Measurements from ENCODE around the gene ARSD.
"Not testable (repeated sequence)": the region's sequence is repeated elsewhere in the genome, so short reads cannot be mapped to it uniquely, and the experiment has no call there.

The ARSD gene

DNA sequence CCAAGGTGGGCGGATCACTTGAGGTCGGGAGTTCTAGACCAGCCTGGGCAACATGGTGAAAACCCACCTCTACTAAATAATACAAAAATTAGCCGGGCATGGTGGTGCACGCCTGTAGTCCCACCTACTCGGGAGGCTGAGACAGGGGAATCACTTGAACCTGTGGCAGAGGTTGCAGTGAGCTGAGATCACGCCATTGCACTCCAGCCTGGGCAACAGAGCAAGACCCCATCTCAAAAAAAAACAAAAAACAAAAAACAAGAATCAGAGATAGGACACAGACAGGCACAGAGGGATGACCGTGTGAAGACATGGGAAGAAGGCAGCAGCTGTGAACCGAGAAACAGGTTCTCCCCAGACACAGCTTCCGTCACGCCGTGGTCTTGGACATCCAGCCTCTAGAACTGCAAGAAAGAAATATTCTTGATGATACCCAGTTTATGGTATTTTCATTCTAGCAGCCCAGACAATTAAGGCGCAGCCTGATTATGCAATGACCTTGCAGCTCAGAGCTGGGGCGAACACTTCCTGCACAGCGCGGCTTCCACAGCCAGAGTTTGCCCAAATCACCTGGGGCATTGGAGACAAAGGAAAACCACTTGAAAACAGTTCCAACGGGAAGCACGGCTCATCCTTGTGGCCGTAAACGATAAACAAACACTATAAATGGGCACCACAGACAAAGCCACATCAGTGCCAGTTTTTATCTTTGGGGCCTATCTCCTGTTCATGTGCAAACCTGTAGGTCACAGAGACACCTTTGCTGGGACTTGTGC, 4.2 kb upstream of the ARSD start:
- DNase-seq (ENCODE audit: low read depth in 1 of 2, low spot score in 1 of 2) = no peak

DNA sequence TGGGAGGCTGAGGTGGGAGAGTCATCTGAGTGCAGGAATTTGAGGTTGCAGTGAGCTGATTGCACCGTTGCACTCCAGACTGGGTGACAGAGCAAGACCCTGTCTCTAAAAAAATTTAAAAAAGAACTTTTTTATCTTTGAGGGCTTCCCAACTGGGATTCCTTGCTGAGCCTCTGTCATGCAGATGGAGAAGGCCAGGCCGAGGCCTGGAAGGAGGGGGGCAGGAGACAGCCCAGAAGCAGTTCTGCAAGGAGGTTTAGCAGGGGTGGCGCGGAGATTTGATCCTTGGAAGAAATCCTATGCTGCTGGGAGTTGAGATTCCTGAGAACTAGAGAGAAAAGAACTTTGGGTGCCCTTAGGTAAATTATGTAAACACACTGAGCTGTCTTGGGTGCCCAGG, 2.5 kb upstream of the ARSD start:
- no peak for DNase-seq (ENCODE audit: low read depth in 1 of 2, low spot score in 1 of 2)

DNA sequence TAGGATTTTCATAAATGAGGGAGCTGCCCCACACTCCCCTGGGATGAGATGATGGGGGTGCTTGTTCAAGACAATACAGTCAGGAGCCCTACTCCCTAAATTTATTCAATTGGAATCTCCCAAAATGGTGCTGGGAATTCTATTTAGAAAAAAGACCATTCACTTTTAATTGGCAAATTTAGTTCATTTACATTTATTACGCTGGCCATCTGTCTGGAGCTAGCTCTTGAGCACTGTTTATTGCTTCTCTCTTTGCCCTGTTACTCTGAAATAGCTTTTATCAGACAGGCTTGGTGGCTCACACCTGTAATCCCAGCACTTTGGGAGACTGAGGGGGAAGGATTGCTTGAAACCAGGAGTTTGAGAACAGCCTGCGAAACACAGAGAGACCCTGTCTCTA, 2.0 kb upstream of the ARSD start:
- DNase-seq (ENCODE audit: low read depth in 1 of 2, low spot score in 1 of 2) = no peak

DNA sequence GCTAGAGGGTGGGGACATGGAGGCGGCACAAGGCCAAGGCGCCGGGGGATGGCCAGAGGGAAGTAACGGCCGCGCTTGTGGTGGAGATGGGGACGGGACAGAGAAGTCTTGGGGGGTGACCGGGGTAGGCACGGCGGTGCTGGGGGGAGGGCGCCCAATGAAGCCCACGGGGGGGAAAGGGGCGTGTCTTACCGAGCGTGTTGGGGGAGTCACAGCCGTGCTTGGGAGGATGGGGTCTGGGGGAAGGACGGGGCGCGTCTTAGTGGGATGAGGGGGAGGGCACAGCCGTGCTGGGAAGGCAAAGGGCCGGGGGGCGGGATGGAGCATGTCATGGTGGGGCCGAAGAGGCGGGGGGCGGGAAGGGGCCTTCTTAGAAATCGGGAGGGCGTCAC, 952 bp downstream of the ARSD start:
- no peak for DNase-seq (ENCODE audit: low read depth in 1 of 2, low spot score in 1 of 2)

DNA sequence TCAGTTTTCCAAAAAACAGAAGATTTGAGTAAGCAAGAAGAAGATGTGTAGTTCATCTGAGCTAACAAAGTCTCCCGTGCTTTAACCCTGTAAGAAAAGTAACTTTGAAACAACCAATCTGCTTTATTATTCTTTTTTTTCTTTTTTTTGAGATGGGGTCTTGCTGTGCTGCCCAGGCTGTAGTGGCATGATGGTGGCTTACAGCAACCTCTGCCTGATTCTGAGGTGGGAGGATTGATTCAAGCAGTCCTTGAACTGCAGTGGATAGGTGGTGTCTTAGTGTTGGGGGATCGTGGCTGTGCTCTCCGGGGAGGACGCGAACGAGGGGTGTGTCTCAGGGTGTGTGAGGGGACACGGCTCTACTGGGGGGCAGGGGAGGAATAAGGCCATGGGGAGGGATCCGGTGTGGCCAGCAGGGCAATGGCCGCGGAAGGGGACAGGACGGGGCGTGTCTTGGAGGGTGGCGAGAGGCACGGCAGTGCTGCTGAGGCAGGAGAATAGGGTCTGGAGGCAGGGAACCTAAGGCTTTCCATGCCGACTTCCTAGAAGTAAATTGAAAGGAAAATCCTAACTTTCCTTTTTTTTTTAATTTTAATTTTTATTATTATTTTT, 2.4 kb downstream of the ARSD start:
- DNase-seq (ENCODE audit: low read depth in 1 of 2, low spot score in 1 of 2) = no peak

DNA sequence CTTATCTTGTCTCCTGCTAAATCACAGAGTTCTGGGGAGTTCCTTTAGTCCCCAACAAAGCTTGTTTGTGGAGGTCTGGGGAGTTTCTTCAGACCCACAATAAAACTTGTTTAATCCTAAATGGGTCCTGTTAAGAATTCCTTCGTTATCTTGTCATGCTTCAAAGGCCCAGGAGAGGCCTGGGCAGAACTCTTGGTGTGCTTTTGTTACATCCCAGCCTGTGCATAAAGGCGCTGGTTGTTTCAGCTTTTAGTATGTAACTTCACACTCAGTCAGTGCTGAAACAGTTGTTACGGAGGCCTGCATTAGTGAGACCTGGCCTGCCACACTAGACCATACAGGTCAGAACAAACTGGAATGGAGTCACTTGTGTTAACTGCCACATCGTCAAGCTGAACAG, 2.9 kb downstream of the ARSD start:
- not testable (repeated sequence) for DNase-seq (ENCODE audit: low read depth in 1 of 2, low spot score in 1 of 2)

DNA sequence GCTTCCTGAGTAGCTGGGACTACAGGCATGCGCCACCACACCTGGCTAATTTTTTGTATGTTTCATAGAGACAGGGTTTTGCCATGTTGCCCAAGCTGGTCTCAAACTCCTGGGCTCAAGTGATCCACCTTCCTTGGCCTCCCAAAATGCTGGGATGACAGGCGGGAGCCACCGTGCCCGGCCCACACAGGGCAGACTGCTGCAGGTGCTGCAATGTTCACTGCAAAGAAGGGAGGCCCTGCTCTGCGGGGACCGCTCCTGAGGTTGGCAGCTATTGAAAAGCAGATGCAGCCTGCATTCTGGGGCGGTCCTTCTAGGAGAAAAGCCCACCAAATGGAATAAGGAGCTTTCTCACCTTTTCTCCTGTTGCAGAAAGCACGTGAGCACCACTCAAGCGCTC, 5.0 kb downstream of the ARSD start:
- no peak for DNase-seq (ENCODE audit: low read depth in 1 of 2, low spot score in 1 of 2)

DNA sequence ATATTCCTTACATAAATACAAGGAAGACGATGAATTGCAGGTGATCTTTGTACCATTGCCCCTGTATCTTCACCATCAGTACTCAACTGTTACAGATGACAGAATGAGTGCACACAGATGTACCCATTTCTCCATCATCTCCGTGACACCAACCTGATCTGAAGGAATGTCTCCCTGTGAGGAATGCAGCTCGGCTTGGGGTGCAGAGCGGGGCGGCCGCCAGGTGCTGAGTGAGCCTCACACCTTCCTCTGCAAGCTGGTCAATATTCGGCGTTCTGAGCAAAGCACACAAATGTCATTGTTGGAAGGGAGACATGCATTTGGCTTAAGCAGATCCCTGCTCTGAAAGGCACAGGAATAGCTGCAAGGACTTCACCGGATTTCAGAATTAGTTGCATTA, 7.4 kb downstream of the ARSD start:
- no peak for DNase-seq (ENCODE audit: low read depth in 1 of 2, low spot score in 1 of 2)

DNA sequence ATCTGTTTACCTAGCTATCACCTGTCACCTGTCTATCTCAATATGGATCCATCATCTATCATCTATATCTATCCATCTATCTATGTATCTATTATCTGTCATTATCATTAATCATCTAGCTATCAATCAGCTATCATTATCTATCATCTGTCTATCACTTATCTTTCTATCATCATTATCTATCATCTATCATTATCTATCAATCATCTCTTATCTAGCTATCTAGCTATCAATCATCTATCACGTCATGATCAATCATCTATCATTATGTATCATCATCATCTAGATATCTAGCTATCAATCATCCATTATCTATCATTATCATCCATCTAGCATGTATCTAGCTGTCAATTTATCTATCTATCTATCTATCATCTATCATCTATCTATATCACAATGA, 7.9 kb downstream of the ARSD start:
- DNase-seq (ENCODE audit: low read depth in 1 of 2, low spot score in 1 of 2) = no peak

DNA sequence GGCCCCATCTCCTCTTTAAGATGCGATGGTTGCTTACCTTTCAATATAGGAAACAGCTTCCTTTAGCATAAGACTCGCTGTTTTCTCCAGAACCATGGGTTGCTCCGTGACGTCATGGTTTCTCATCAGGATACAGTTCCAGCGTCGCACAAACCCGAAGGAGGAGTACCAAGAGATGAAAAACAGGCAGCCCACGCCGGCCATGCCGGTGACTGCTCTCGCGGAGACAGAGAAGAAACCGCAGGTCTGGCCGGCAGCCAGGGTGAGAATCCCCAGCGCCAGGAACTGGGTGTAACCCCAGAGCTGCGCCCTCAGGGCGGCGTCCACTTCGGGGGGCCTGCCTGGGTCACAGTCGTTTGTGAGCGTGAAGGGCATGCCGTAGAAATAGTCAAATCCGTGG, 11.4 kb downstream of the ARSD start:
- no peak for DNase-seq (ENCODE audit: low read depth in 1 of 2, low spot score in 1 of 2)

DNA sequence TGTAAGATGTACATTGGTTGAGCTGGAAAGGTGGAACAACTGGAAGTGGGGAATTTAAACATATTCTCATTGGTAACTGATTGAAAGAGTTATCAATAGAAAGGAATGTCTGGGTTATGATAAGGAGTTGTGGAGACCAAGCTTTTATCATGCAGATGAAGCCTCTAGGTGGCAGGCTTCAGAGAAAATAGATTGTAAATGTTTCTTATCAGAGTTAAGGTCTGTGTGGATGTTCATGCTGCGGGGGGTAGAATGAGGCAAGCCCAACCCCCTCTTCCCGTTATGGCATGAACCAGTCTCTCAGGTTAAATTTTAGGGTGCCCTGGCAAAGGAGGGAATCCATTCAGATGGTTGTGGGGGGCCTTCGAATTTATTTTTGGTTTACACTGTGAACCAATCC, 16.0 kb downstream of the ARSD start:
- DNase-seq (ENCODE audit: low read depth in 1 of 2, low spot score in 1 of 2) = no peak

DNA sequence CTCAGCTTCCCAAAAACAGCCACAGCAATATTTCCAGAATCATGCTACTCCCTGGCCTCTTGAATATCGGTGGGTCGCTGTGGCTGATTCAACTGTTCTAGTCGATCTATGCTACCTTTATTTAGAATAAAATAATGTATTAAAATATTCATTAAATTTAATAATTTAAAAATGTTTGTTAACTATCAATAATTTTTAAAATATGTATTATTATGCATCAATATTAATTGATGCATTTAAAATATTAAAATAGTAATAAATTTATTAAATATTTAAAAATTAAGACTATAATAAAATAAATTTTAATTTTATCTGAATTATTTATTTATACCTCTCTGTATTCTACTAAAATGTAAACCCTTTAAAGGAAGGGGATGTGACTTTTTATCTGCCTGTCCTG, 19.0 kb downstream of the ARSD start:
- DNase-seq (ENCODE audit: low read depth in 1 of 2, low spot score in 1 of 2) = no peak

DNA sequence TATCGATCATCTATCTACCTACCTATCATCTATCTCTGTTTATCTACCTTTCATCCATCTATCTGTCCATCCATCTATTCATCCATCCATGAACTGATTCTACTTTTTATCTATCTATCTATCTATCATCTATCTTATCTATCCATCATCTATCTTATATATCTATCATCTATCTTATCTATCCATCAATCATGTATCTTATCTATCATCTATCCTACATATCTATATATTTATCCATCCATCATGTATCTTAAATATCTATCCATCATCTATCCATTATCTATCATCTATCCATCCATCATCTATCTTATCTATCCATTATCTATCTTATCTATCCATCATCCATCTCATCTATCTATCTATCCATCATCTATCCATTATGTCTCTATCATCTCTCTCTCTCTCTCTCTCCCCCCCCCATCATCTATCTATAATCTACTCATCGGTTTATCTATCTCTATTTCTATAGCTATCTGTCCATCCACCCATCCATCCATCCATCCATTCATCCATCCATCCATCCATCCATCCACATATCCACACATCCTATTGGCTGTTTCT, 20.9 kb downstream of the ARSD start:
- no peak for DNase-seq (ENCODE audit: low read depth in 1 of 2, low spot score in 1 of 2)

DNA sequence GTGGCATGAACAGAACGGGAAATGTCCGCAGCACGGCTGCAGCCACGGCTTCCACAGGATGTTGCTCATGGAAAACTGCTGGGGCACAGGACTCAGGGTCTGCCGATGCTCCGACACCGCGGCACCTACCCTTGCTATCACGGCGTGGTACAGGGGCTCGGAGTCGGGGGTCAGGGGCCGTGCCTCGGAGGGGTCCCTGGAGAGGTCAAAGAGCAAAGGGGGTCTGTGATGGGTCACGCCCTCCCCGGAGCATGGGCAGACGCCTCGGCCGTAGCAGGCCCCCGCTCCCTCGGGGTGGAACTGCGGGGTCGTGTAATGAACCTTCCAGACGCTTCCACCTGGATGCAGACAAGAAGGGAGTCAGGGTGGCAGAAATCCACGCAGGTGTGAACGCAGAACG, 21.8 kb downstream of the ARSD start:
- no peak for DNase-seq (ENCODE audit: low read depth in 1 of 2, low spot score in 1 of 2)

DNA sequence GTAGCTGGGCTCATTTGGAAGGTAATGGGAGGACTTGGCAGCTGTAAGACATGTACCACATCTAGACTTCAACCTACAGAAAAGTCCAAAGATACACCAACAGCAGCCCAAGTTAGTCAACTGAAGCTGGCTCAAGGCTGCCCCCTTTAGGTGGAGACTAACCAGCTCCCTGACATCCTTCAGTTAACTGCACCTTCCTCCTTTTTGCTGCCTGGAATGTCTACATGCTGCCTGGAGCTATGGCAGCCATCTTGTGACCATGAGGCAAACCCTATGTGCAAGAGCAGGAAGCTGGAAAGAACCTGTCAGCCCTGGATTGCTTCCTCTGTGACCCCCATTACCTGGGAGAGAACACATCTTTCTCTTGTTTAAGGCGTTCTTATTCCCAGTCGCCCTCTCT, 25.8 kb downstream of the ARSD start:
- no peak for DNase-seq (ENCODE audit: low read depth in 1 of 2, low spot score in 1 of 2)

DNA sequence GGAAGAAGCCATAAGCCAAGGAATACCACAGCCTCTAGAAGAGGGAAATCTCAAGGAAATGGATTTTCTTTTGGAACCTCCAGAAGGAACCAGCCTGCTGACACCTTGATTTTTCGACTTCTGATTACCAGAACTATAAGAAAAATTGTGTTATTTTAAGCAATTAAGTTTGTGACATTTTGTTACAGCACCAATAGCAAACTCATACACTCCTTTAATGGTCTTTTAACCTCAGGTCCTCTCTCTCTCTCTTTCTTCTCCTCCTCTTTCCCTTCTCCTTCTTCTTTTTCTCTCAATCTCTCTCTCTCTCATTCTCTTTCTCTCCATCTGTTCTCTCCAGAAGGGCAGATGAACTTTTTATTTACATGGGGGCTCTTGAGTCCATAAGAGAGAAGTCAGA, 26.3 kb downstream of the ARSD start:
- DNase-seq (ENCODE audit: low read depth in 1 of 2, low spot score in 1 of 2) = no peak

DNA sequence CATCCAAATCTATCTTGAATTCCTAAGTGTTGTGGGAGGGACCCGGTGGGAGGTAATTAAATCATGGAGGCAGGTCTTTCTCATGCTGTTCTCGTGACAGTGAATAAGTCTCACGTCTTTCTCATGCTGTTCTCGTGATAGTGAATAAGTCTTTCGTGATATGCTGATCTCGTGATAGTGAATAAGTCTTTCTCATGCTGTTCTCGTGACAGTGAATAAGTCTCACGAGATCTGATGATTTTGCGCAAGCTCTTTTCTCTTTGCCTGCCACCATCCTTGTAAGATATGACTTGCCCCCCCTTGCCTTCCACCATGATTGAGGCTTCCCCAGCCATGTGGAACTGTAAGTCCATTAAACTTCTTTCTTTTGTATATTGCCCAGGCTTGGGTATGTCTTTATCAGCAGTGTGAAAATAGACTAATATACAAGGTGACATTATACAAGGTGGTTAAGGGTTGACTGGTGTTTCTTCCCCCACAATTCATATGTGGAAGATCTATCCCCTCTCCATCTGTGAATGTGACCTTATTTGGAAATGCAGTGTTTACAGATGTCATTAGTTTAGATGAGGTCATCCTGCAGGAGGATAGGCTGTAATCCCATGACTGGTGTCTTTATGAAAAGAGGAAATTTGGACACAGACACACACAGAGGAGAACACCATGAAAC, 27.6 kb downstream of the ARSD start:
- DNase-seq (ENCODE audit: low read depth in 1 of 2, low spot score in 1 of 2) = no peak

DNA sequence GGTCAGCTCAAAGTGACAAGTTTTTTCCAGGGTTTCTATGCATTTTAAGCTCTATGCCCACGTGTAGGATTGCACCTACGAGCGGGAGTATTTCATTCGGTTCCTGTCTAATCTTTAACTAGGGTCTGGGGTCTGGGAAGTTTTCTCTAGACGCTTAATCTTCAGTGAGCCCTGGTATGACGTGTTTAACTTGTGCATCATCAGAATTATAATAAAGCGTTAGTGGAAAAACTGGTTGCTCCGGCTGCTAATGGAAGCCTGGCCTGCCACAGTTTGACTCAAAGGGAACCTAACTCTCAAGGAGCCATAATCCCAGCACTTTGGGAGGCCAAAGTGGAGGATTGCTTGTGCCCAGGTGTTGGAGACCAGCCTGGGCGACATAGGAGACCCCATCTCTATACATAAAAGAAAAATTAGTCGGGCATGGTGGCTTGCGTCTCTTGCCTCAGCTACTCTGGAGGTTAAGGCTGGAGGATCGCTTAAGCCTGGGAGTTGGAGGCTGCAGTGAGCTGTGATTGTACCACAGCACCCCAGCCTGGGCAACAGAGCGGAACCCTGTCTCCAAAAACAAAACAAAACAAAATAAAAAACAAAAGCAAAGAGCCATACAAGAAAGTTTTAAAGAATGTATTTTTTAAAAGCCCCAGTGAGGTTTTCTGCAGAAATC, 30.2 kb downstream of the ARSD start:
- DNase-seq (ENCODE audit: low read depth in 1 of 2, low spot score in 1 of 2) = no peak

DNA sequence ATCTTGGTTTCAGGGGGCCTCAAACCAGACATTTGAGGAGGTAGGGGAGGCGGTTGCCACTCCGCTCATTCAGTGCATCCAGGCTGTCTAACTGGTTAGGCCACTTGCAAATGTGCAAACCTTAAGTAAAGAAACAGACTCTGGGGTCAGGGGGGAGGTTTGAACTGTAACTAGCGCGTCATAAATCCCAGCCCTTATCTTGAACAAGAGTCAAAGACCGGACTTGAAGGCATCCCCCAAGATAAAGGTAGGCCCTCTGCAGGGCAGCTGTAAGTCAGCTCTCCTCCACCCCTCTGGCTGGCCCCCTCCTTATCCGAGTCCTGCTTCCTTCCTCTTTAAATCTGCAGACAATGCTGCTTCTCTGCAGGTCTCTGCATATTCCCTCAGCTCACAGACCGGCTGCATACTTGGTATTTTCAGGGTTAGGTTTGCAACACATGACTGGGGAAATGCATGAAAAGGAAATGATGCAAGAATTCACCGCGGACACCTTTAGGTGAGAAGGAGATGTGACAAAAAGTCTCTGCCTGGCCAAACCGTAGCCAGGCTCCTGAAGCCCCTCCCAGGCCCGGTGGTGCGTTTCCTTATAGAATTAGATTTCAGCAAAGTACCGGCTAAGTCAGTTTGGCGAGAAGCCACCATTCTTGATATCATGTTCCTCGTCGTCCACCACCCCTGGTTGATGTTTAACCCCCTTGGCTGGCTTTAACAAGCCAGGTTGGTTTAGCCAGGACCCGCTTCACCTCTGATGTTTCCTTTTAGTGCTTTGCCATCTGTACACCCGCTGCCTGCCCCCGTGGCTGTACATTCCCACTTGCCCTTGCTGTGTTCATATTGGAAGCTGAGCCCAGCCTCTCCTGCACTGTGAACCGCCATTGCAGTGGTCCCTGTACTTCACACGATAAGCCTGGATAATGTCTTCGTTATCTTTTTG, 31.2 kb downstream of the ARSD start:
- not testable (repeated sequence) for DNase-seq (ENCODE audit: low read depth in 1 of 2, low spot score in 1 of 2)

DNA sequence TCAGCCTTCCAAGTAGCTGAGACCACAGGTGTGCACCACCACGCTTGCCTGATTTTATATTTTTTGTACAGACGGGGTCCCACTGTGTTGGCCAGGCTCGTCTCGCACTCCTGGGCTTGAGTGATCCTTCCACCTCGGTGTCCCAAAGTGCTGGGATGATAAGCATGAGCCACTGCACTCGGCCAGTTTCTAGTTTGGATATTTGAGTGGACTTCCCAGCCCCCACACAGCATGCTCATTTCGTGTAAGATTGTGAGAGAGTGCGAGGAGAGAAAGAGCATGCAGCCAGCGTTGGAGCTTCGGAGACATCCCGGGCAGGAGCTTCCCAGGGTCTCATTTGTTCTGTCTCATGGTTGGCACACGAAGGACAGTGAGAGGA, 31.8 kb downstream of the ARSD start:
- DNase-seq (ENCODE audit: low read depth in 1 of 2, low spot score in 1 of 2) = no peak

DNA sequence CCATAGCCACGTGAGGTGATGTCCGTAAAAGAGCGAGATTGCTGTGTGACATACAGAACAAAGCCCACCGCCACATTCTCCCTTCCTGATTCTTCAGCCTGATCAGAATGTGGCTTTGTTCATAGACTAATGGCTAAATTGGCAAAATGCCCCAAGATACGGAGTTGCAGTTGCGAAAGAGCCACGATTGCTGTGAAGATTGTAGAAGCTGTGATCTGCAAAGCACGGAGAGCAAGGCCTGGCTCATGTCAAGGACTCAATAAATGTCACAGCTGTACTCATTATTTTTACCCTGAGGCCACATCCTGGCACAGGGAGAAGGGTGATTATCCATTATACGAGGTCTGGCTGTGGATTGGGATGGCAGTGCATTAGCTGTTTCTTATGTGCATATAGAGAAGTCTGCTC, 34.2 kb downstream of the ARSD start:
- DNase-seq (ENCODE audit: low read depth in 1 of 2, low spot score in 1 of 2) = no peak
